Small intestine (tissue), 7 donors: ENCODE measurements around the gene B4GALT6. TPM values are rescaled to one million over a fixed set of nuclear protein-coding genes. Genes with fewer than 3 reads are reported as not detected.

Experiments
- DNase-seq, 2 donors: peaks; one replicate each; pipeline versions ENCODE4 v3.0.0 to v3.0.0-alpha.2; 2013
- FAIRE-seq: peaks from 2 replicates; lab custom pipeline; 2012; peaks lifted over from hg19 to GRCh38; lab: Jason Lieb, UNC
- H3K27ac ChIP-seq, 3 donors: one replicate each; pipeline ENCODE4 v1.5.1; 2013; ENCODE audit warnings: low read length in 2 of 3, mild to moderate bottlenecking in 2 of 3, control low read depth in 1 of 3, inconsistent platforms in 1 of 3, low read depth in 1 of 3, moderate library complexity in 1 of 3
- H3K27me3 ChIP-seq, 3 donors: one replicate each; pipeline ENCODE4 v1.6.1; 2013; ENCODE audit warnings: low read length in 3 of 3, inconsistent platforms in 1 of 3; ENCODE audit not compliant: control insufficient read depth in 3 of 3, insufficient read depth in 3 of 3
- H3K36me3 ChIP-seq, 3 donors: one replicate each; pipeline ENCODE4 v1.6.1; 2013; ENCODE audit warnings: low read length in 3 of 3, inconsistent platforms in 1 of 3, low read depth in 1 of 3, mild to moderate bottlenecking in 1 of 3, moderate library complexity in 1 of 3; ENCODE audit not compliant: control insufficient read depth in 3 of 3, insufficient read depth in 2 of 3
- H3K4me1 ChIP-seq, 3 donors: one replicate each; pipeline ENCODE4 v1.6.1; 2013; ENCODE audit warnings: low read length in 2 of 3, inconsistent platforms in 1 of 3, low read depth in 1 of 3, mild to moderate bottlenecking in 1 of 3, moderate library complexity in 1 of 3; ENCODE audit not compliant: control insufficient read depth in 3 of 3, insufficient read depth in 2 of 3
- H3K4me3 ChIP-seq, 3 donors: one replicate each; pipeline ENCODE4 v1.5.1; 2013; ENCODE audit warnings: low read length in 3 of 3, control low read depth in 1 of 3, inconsistent platforms in 1 of 3, low read depth in 1 of 3, mild to moderate bottlenecking in 1 of 3, moderate library complexity in 1 of 3
- H3K9me3 ChIP-seq, 2 donors: one replicate each; pipeline ENCODE4 v1.6.1; 2013; ENCODE audit warnings: low read depth in 1 of 2, low read length in 1 of 2; ENCODE audit not compliant: control insufficient read depth in 2 of 2, insufficient read depth in 1 of 2
- WGBS, 3 donors: extraction: QIAGEN DNeasy Blood & Tissue Kit; methylation state at CpG; one replicate each; pipeline ENCODE4 v1.1.7; 2013; 5-methylcytosine and 5-hydroxymethylcytosine counted together
- polyA plus RNA-seq, 4 donors: library from polyadenylated mRNA; stranded (reverse) in 3 of 4; unstranded in 1 of 4; fragments of 200-250 nt in 3 of 4; fragments of 120-200 nt in 1 of 4; gene quantifications; one replicate each; pipeline versions ENCODE4 v1.2.1 to v1.2.3, GENCODE V29; 2013
- donor health status: healthy with polysubstance abuse.
- donor health status: control.
- donor health status: control.
- donor health status: Bipolar disorder and iron deficiency.
- donor health status: healthy.

The B4GALT6 gene
- polyA plus RNA-seq, 4 donors, result 4.7 to 10.3 (median 8.1) TPM

GRCh38 chr18:31720867-31721266 lies 36.5 kb upstream of the B4GALT6 start:
- H3K27ac ChIP-seq, result no peak overlapping the region
- H3K9me3 ChIP-seq, result peaks cover 0 to 19% of the 10 kb centered on the region in 2 donors
- DNase-seq (no peak), FAIRE-seq (no peak)
- no peak overlapping the region for H3K4me3 ChIP-seq
- peaks cover 0 to 2% (median 0%) of the 10 kb centered on the region in 3 donors for H3K4me1 ChIP-seq
- H3K36me3 ChIP-seq, result no peaks in the 10 kb centered on the region
- WGBS, 3 donors, result 72 to 91% (median 79%) methylated on average over 7 of the region's 7 CpGs
- H3K27me3 ChIP-seq, result no peaks in the 10 kb centered on the region

- Histone ChIP-seq H3K27ac (no peak overlapping the region), H3K4me3 (no peak overlapping the region), H3K27me3 (no peaks in the 10 kb centered on the region), H3K4me1 (peaks cover 0 to 5% (median 0%) of the 10 kb centered on the region in 3 donors), H3K36me3 (no peaks in the 10 kb centered on the region), H3K9me3 (peaks cover 0 to 19% of the 10 kb centered on the region in 2 donors)
- FAIRE-seq, result no peak
- no peak for DNase-seq
- WGBS, 3 donors, result 72 to 83% (median 78%) methylated on average over 7 of the region's 7 CpGs
These were observed 35.1 kb upstream of the B4GALT6 start for GRCh38 chr18:31719363-31720006.

GRCh38 chr18:31718386-31718785 lies 34.0 kb upstream of the B4GALT6 start:
- H3K4me3 ChIP-seq, result no peak overlapping the region
- no peaks in the 10 kb centered on the region for H3K36me3 ChIP-seq
- no peak for FAIRE-seq
- H3K27me3 ChIP-seq, result no peaks in the 10 kb centered on the region
- H3K4me1 ChIP-seq, result peaks cover 0 to 5% (median 0%) of the 10 kb centered on the region in 3 donors
- H3K9me3 ChIP-seq, result peaks cover 0 to 19% of the 10 kb centered on the region in 2 donors
- WGBS, 3 donors, result 76 to 90% (median 88%) methylated on average over 3 of the region's 3 CpGs
- DNase-seq, result no peak
- no peak overlapping the region for H3K27ac ChIP-seq

GRCh38 chr18:31716362-31716761 lies 32.0 kb upstream of the B4GALT6 start:
- DNase-seq (peak; percentile 17 to 84), FAIRE-seq (no peak)
- peaks cover 0 to 5% (median 0%) of the 10 kb centered on the region in 3 donors for H3K4me1 ChIP-seq
- peak overlapping the region in 1 of 3 donors; percentile 65 for H3K27ac ChIP-seq
- H3K9me3 ChIP-seq, result peaks cover 0 to 19% of the 10 kb centered on the region in 2 donors
- no peaks in the 10 kb centered on the region for H3K27me3 ChIP-seq
- 40 to 62% (median 50%) methylated on average over 3 of the region's 3 CpGs for WGBS, 3 donors
- H3K4me3 ChIP-seq, result no peak overlapping the region
- no peaks in the 10 kb centered on the region for H3K36me3 ChIP-seq

GRCh38 chr18:31711365-31712172 lies 27.2 kb upstream of the B4GALT6 start:
- 82 to 85% (median 82%) methylated on average over 3 of the region's 3 CpGs for WGBS, 3 donors
- Histone ChIP-seq H3K36me3 (no peaks in the 10 kb centered on the region), H3K27ac (no peak overlapping the region), H3K4me3 (no peak overlapping the region), H3K4me1 (peaks cover 0 to 7% (median 0%) of the 10 kb centered on the region in 3 donors), H3K27me3 (no peaks in the 10 kb centered on the region), H3K9me3 (no peaks in the 10 kb centered on the region)
- no peak for FAIRE-seq
- no peak for DNase-seq

- Histone ChIP-seq H3K4me1 (peaks cover 0 to 5% (median 0%) of the 10 kb centered on the region in 3 donors), H3K27me3 (no peaks in the 10 kb centered on the region), H3K9me3 (no peaks in the 10 kb centered on the region), H3K4me3 (no peak overlapping the region), H3K36me3 (no peaks in the 10 kb centered on the region), H3K27ac (no peak overlapping the region)
- WGBS, 3 donors, result 71 to 78% (median 72%) methylated on average over 3 of the region's 3 CpGs
- FAIRE-seq (no peak), DNase-seq (no peak)
These were observed 26.4 kb upstream of the B4GALT6 start for GRCh38 chr18:31710826-31711225.

GRCh38 chr18:31707815-31708214 lies 23.4 kb upstream of the B4GALT6 start:
- FAIRE-seq (no peak), DNase-seq (no peak)
- H3K36me3 ChIP-seq, result no peaks in the 10 kb centered on the region
- H3K9me3 ChIP-seq, result no peaks in the 10 kb centered on the region
- H3K27ac ChIP-seq, result no peak overlapping the region
- H3K4me3 ChIP-seq, result no peak overlapping the region
- no peaks in the 10 kb centered on the region for H3K27me3 ChIP-seq
- H3K4me1 ChIP-seq, result peaks cover 0 to 5% (median 0%) of the 10 kb centered on the region in 3 donors

- Histone ChIP-seq H3K9me3 (peaks cover 0 to 7% of the 10 kb centered on the region in 2 donors), H3K4me3 (no peak overlapping the region), H3K27ac (no peak overlapping the region), H3K4me1 (peaks cover 0 to 5% (median 0%) of the 10 kb centered on the region in 3 donors), H3K36me3 (no peaks in the 10 kb centered on the region), H3K27me3 (no peaks in the 10 kb centered on the region)
- 85 to 99% (median 89%) methylated on average over 3 of the region's 3 CpGs for WGBS, 3 donors
- no peak for FAIRE-seq
- no peak for DNase-seq
These were observed 18.1 kb upstream of the B4GALT6 start for GRCh38 chr18:31702449-31702848.
